ENCODE data around the gene MBP.

- TF ChIP-seq POLR2AphosphoS5 (IDR thresholded peaks at IDR 0.05; ENCODE audit: low read depth, low read length) = no peak
- no peak for TF ChIP-seq FOXP2 (optimal IDR thresholded peaks at IDR 0.05; ENCODE audit: borderline replicate concordance, extremely low read depth, extremely low read length, insufficient read depth)
- no peak for TF ChIP-seq REST (IDR thresholded peaks at IDR 0.05; ENCODE audit: insufficient read depth in 1 of 2, low read depth in 2 of 2, low read length in 2 of 2)
- no peak for TF ChIP-seq TAF1 (IDR thresholded peaks at IDR 0.05; ENCODE audit: borderline replicate concordance, insufficient read depth, low read length)
- no peak for TF ChIP-seq SIN3A (IDR thresholded peaks at IDR 0.05; ENCODE audit: borderline replicate concordance, insufficient read depth, low read length)
These were observed 62.7 kb downstream of the MBP start for GRCh38 chr18:77069931-77070330.

All from PFSK-1 (cell line).